Measurements from ENCODE around the gene LYST. TPM values are rescaled to one million over a fixed set of nuclear protein-coding genes. Genes with fewer than 3 reads are reported as not detected.
A peak's percentile ranks its signal among the peaks of the same experiment; 100 is the strongest.

LYST gene
- total RNA-seq, 1 donor from 2014 or later: 90.2 TPM

GRCh38 chr1:235885655-235886262 lies 19.1 kb upstream of the LYST start:
- intact Hi-C loops (cut with micrococcal nuclease): no loop called here
- peaks cover 41% of the 10 kb centered on the region for H3K4me1 Mint-ChIP-seq
- DNase-seq: no peak
- H3K9me3 Mint-ChIP-seq: no peaks in the 10 kb centered on the region
- ATAC-seq (ENCODE audit: low read depth): no peak
- no peak for TF ChIP-seq CTCF (IDR thresholded peaks at IDR 0.05)
- no peaks in the 10 kb centered on the region for H3K36me3 Mint-ChIP-seq (ENCODE audit: low read depth)
- H3K27ac Mint-ChIP-seq: no peak overlapping the region
- POLR2A ChIA-PET: no interaction called here
- no peaks in the 10 kb centered on the region for H3K27me3 Mint-ChIP-seq
- CTCF ChIA-PET: no interaction called here
- H3K4me3 Mint-ChIP-seq: no peak overlapping the region

DNA sequence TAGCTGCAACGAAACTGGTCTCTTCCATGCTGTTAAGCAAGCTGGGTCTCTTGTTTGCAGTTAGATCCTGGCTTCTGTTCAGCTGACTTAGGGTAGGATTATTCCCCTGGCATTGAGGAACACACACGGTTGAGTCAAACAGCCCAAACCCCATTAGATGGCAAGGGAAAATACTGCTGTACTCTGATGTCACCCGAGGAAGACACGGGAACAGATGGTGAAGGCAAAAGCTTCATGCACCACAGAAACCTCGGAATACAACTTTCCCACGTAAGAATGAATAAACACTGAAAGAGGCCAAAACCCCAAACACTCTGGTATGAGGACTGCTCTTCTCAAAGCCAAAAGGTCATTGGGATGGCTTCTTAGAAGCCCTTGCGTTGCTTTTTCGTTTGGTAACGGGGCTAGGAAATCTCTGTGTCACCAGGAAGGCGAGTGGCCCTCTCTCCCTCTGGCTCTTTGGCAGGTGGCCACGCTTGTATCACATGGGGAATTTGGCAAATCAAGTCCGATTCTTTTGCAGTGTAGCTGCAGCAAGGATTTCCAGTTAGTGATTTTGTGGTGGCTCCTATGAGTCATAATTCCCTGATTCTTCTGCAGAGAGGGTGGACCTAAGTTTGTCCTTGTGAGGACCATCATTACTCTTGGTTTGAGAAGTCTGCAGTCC lies 16.7 kb upstream of the LYST start:
- ChIA-PET POLR2A (no interaction called here), CTCF (interaction anchor here (0.8 kb wide), 1 partner anchor 88 kb away, joined by 3 read pairs; no protein-coding TSS in a partner anchor)
- ATAC-seq (ENCODE audit: low read depth) (peak; percentile 15), DNase-seq (no peak)
- Mint-ChIP-seq H3K27me3 (no peaks in the 10 kb centered on the region), H3K9me3 (no peaks in the 10 kb centered on the region), H3K4me1 (peaks cover 59% of the 10 kb centered on the region), H3K36me3 (ENCODE audit: low read depth) (no peaks in the 10 kb centered on the region), H3K27ac (no peak overlapping the region), H3K4me3 (no peak overlapping the region)
- no peak for TF ChIP-seq CTCF (IDR thresholded peaks at IDR 0.05)
- intact Hi-C loops (cut with micrococcal nuclease): no loop called here

DNA sequence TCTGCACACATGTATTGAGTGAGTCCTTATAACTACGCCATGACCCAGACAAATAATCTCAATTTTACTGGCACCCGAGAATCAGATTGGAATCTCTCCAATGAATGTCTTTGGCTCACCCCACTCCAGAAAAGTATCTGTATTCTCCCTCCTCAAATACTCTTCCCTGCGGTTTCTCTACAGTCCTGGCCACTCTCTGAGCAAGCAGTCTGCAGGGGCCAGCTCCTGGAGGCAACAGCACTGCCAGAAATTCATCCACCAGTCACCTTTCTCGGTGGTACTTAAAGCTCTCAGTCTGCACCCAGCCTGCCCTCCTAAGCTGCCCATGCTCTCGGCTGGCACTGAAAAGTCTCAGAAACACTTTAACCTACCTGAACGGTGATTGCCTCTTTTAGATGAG lies 16.1 kb upstream of the LYST start:
- CTCF ChIA-PET: interaction anchor here (0.8 to 1.5 kb wide), 2 partner anchors 89 kb away, joined by 3 to 6 read pairs; no protein-coding TSS in a partner anchor
- Mint-ChIP-seq H3K27me3 (no peaks in the 10 kb centered on the region), H3K4me3 (no peak overlapping the region), H3K9me3 (no peaks in the 10 kb centered on the region), H3K36me3 (ENCODE audit: low read depth) (no peaks in the 10 kb centered on the region), H3K4me1 (peaks cover 60% of the 10 kb centered on the region), H3K27ac (no peak overlapping the region)
- no peak for ATAC-seq (ENCODE audit: low read depth)
- POLR2A ChIA-PET: interaction anchor here (1.1 kb wide), 1 partner anchor 14 kb away, joined by 3 read pairs; no protein-coding TSS in a partner anchor
- no peak for DNase-seq
- intact Hi-C loops (cut with micrococcal nuclease): no loop called here
- TF ChIP-seq CTCF (IDR thresholded peaks at IDR 0.05): no peak

DNA sequence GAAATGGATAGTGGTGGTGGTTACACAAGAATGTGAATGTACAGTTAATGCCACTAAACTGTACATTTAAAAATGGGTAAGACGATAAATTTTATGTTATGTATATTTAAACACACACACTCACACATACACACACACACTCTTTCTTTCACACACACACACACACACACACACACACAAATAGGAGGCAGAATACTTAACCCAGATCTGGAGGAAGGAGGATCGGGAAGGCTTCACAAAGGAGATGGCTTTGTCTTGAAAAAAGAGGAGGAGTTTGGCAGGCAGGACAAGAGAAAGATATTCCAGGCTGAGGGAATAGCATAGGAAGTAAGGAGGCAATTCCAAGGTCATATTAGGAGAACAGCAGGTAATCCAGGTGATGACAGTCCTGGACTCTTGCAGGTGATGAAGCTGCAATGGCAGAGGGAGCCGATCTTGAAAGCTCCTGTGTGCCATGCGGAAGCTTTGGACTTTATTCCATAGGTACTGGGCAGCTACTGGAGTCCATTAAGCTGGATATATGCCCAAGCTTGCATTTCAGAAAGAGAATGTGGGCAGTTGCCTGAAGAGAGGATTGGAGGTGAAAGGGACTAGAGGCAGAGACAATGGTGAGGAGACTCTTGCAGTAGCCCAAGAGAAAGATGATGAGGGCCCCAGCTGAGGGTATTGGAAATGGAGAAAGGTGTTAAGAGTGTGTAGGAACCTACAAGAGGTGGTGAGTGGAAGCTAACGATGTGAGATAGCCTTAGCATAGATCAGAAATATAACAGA lies 15.4 kb upstream of the LYST start:
- no peak for TF ChIP-seq CTCF (IDR thresholded peaks at IDR 0.05)
- DNase-seq (no peak), ATAC-seq (ENCODE audit: low read depth) (no peak)
- H3K4me1 Mint-ChIP-seq: peaks cover 56% of the 10 kb centered on the region
- no peaks in the 10 kb centered on the region for H3K9me3 Mint-ChIP-seq
- H3K27ac Mint-ChIP-seq: peak overlapping the region; percentile 19
- intact Hi-C loops (cut with micrococcal nuclease): loop anchor here (2.0 kb wide), 1 partner anchor 51 kb away; no protein-coding TSS in a partner anchor
- no peak overlapping the region for H3K4me3 Mint-ChIP-seq
- ChIA-PET POLR2A (interaction anchor here (0.7 to 1.1 kb wide), 2 partner anchors 13 to 90 kb away, joined by 3 to 7 read pairs; no protein-coding TSS in a partner anchor), CTCF (interaction anchor here (1.5 kb wide), 1 partner anchor 90 kb away, joined by 6 read pairs; no protein-coding TSS in a partner anchor)
- H3K36me3 Mint-ChIP-seq (ENCODE audit: low read depth): no peaks in the 10 kb centered on the region
- H3K27me3 Mint-ChIP-seq: no peaks in the 10 kb centered on the region

All from activated B cell treated with CpG ODN at 0.5 μM for 24 hours (primary cell).